Neural cell (in vitro differentiated cells): ENCODE measurements around the gene IP6K3. TPM values are rescaled to one million over a fixed set of nuclear protein-coding genes. Genes with fewer than 3 reads are reported as not detected.

Source experiments
- H2AFZ ChIP-seq: fragments of 200-600, 300-800 bp; sonication (generic), shearing (Covaris generic); 2 replicates; pipeline ENCODE4 v1.6.0; 2014; ENCODE audit warnings: low read depth, mild to moderate bottlenecking, antibody characterized with exemption, low read length, moderate library complexity
- H3F3A ChIP-seq: fragments of 200-600 bp; shearing (Covaris generic); 2 replicates; pipeline ENCODE4 v1.6.1; 2016; ENCODE audit warnings: mild to moderate bottlenecking, moderate library complexity, mixed read lengths, antibody characterized with exemption, low read length; ENCODE audit not compliant: insufficient read depth, poor library complexity, severe bottlenecking
- H3K27ac ChIP-seq: fragments of 200-600, 300-800 bp; sonication (generic), shearing (Covaris generic); 2 replicates; pipeline ENCODE4 v1.5.1; 2014; ENCODE audit warnings: mild to moderate bottlenecking, low read length, moderate library complexity
- H3K27me3 ChIP-seq: fragments of 300-800, 200-600 bp; sonication (generic), shearing (Covaris generic); 2 replicates; pipeline ENCODE4 v1.6.0; 2014; ENCODE audit warnings: mild to moderate bottlenecking, low read depth, low read length, moderate library complexity; ENCODE audit not compliant: insufficient read depth
- H3K36me3 ChIP-seq: fragments of 300-800, 200-600 bp; sonication (generic), shearing (Covaris generic); 2 replicates; pipeline ENCODE4 v1.5.1; 2014; ENCODE audit warnings: mild to moderate bottlenecking, antibody characterized with exemption, low read length, moderate library complexity; ENCODE audit not compliant: insufficient read depth
- H3K4me2 ChIP-seq: fragments of 300-800, 200-600 bp; sonication (generic), shearing (Covaris generic); 2 replicates; pipeline ENCODE4 v1.6.0; 2014; ENCODE audit warnings: mild to moderate bottlenecking, low read length
- H3K4me3 ChIP-seq: fragments of 300-800, 200-600 bp; sonication (generic), shearing (Covaris generic); 2 replicates; pipeline ENCODE4 v1.5.1; 2014; ENCODE audit warnings: mild to moderate bottlenecking, low read length, moderate library complexity
- H3K79me2 ChIP-seq: fragments of 200-600 bp; shearing (Covaris generic); replicated peaks from 2 replicates; pipeline ENCODE4 v1.6.0; 2014; ENCODE audit warnings: mild to moderate bottlenecking, low read length, moderate library complexity; ENCODE audit not compliant: insufficient read depth
- H3K9ac ChIP-seq: fragments of 300-800, 200-600 bp; sonication (generic), shearing (Covaris generic); 2 replicates; pipeline ENCODE4 v1.6.1; 2016; ENCODE audit warnings: mild to moderate bottlenecking, low read length, mixed read lengths
- H3K9me2 ChIP-seq: fragments of 200-600 bp; shearing (Covaris generic); 2 replicates; pipeline ENCODE4 v1.6.1; 2016; ENCODE audit warnings: mild to moderate bottlenecking, low read length, mixed read lengths; ENCODE audit not compliant: insufficient read depth
- H3K9me3 ChIP-seq: fragments of 200-600, 300-800 bp; sonication (generic), shearing (Covaris generic); 2 replicates; pipeline ENCODE4 v1.6.1; 2016; ENCODE audit warnings: mild to moderate bottlenecking, mixed run types, low read length, moderate library complexity, mixed read lengths
- H4K20me1 ChIP-seq: fragments of 200-600 bp; shearing (Covaris generic); 2 replicates; pipeline ENCODE4 v1.6.1; 2016; ENCODE audit warnings: mild to moderate bottlenecking, mixed run types; ENCODE audit not compliant: insufficient read depth
- CTCF ChIP-seq: fragments of 450-650 bp; IDR thresholded peaks from 2 replicates; pipeline ENCODE4 v1.5.1; 2014; ENCODE audit warnings: antibody characterized with exemption, mild to moderate bottlenecking, moderate library complexity; ENCODE audit not compliant: poor library complexity, severe bottlenecking
- EP300 ChIP-seq: fragments of 450-650 bp; conservative IDR thresholded peaks from 2 replicates; pipeline ENCODE4 v1.6.1; 2014; ENCODE audit warnings: antibody characterized with exemption, mild to moderate bottlenecking, moderate library complexity; ENCODE audit not compliant: poor library complexity, severe bottlenecking
- EZH2 ChIP-seq: fragments of 200-600, 300-800 bp; shearing (Covaris generic), sonication (generic); IDR thresholded peaks from 2 replicates; pipeline ENCODE4 v1.6.1; 2014; ENCODE audit warnings: antibody characterized with exemption, low read length, borderline replicate concordance, mild to moderate bottlenecking; ENCODE audit not compliant: insufficient read depth, poor library complexity, severe bottlenecking
- MXI1 ChIP-seq: fragments of 450-650 bp; conservative IDR thresholded peaks from 2 replicates; pipeline ENCODE4 v1.6.1; 2014; ENCODE audit warnings: antibody characterized with exemption, mild to moderate bottlenecking; ENCODE audit not compliant: poor library complexity, severe bottlenecking
- POLR2AphosphoS5 ChIP-seq: IDR thresholded peaks from 2 replicates; pipeline ENCODE4 v1.6.1; 2012
- RAD21 ChIP-seq: fragments of 450-650 bp; conservative IDR thresholded peaks from 2 replicates; pipeline ENCODE4 v1.6.1; 2014; ENCODE audit warnings: antibody characterized with exemption, mild to moderate bottlenecking, moderate library complexity
- SMC3 ChIP-seq: fragments of 450-650 bp; conservative IDR thresholded peaks from 2 replicates; pipeline ENCODE4 v1.6.1; 2014; ENCODE audit warnings: antibody characterized with exemption, mild to moderate bottlenecking, moderate library complexity; ENCODE audit not compliant: poor library complexity
- TAF1 ChIP-seq: IDR thresholded peaks from 2 replicates; pipeline ENCODE4 v1.6.1; 2012; ENCODE audit warnings: low read depth
- polyA plus RNA-seq: library from polyadenylated mRNA; depleted of rRNA; stranded (reverse); fragments of >200 nt; gene quantifications from 2 replicates; pipeline ENCODE4 v1.2.3, GENCODE V29; 2014
- TF ChIP-seq, protein P1 (sequence below): IDR thresholded peaks from 2 replicates; pipeline ENCODE4 v1.6.1; 2012; ENCODE audit warnings: borderline replicate concordance

The IP6K3 gene
- polyA plus RNA-seq, 1 donor from 2014 or later: not detected

GRCh38 chr6:33698494-33698893, 48.2 kb downstream of the IP6K3 start:
- Histone ChIP-seq H3K9ac (no peak overlapping the region), H3K4me2 (no peak overlapping the region), H3K9me3 (no peaks in the 10 kb centered on the region), H3K36me3 (no peaks in the 10 kb centered on the region), H3K9me2 (no peaks in the 10 kb centered on the region), H3K79me2 (no peaks in the 10 kb centered on the region), H2AFZ (no peak overlapping the region), H3K27me3 (no peaks in the 10 kb centered on the region), H3K4me3 (no peak overlapping the region), H4K20me1 (no peaks in the 10 kb centered on the region), H3K27ac (no peak overlapping the region), H3F3A (no peaks in the 10 kb centered on the region)
- TF ChIP-seq EP300: no peak
- TF ChIP-seq, protein P1, sequence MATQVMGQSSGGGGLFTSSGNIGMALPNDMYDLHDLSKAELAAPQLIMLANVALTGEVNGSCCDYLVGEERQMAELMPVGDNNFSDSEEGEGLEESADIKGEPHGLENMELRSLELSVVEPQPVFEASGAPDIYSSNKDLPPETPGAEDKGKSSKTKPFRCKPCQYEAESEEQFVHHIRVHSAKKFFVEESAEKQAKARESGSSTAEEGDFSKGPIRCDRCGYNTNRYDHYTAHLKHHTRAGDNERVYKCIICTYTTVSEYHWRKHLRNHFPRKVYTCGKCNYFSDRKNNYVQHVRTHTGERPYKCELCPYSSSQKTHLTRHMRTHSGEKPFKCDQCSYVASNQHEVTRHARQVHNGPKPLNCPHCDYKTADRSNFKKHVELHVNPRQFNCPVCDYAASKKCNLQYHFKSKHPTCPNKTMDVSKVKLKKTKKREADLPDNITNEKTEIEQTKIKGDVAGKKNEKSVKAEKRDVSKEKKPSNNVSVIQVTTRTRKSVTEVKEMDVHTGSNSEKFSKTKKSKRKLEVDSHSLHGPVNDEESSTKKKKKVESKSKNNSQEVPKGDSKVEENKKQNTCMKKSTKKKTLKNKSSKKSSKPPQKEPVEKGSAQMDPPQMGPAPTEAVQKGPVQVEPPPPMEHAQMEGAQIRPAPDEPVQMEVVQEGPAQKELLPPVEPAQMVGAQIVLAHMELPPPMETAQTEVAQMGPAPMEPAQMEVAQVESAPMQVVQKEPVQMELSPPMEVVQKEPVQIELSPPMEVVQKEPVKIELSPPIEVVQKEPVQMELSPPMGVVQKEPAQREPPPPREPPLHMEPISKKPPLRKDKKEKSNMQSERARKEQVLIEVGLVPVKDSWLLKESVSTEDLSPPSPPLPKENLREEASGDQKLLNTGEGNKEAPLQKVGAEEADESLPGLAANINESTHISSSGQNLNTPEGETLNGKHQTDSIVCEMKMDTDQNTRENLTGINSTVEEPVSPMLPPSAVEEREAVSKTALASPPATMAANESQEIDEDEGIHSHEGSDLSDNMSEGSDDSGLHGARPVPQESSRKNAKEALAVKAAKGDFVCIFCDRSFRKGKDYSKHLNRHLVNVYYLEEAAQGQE: no peak
- no peak for TF ChIP-seq TAF1
- TF ChIP-seq EZH2: no peak
- no peak for TF ChIP-seq RAD21
- no peak for TF ChIP-seq POLR2AphosphoS5
- TF ChIP-seq SMC3: no peak
- TF ChIP-seq CTCF: no peak
- TF ChIP-seq MXI1: no peak

GRCh38 chr6:33697845-33698244, 48.9 kb downstream of the IP6K3 start:
- no peak overlapping the region for H3K9ac ChIP-seq
- TF ChIP-seq EP300: no peak
- TF ChIP-seq RAD21: no peak
- TF ChIP-seq TAF1: no peak
- TF ChIP-seq MXI1: no peak
- no peak for TF ChIP-seq CTCF
- TF ChIP-seq, protein P1: no peak
- TF ChIP-seq POLR2AphosphoS5: no peak
- no peak for TF ChIP-seq EZH2
- TF ChIP-seq SMC3: no peak
- H3K79me2 ChIP-seq: no peaks in the 10 kb centered on the region
- no peaks in the 10 kb centered on the region for H4K20me1 ChIP-seq
- no peaks in the 10 kb centered on the region for H3K9me3 ChIP-seq
- no peaks in the 10 kb centered on the region for H3F3A ChIP-seq
- no peak overlapping the region for H3K27ac ChIP-seq
- H3K4me3 ChIP-seq: no peak overlapping the region
- no peaks in the 10 kb centered on the region for H3K36me3 ChIP-seq
- H3K27me3 ChIP-seq: no peaks in the 10 kb centered on the region
- no peak overlapping the region for H2AFZ ChIP-seq
- no peaks in the 10 kb centered on the region for H3K9me2 ChIP-seq
- H3K4me2 ChIP-seq: no peak overlapping the region
